CD4-positive, alpha-beta T cell (primary cell): ENCODE data around the gene CHCHD5. TPM values are rescaled to one million over a fixed set of nuclear protein-coding genes. Genes with fewer than 3 reads are reported as not detected.
"Not testable (repeated sequence)": the region's sequence is repeated elsewhere in the genome, so short reads cannot be mapped to it uniquely, and the experiment has no call there.

Source experiments
- ATAC-seq: fragments of 200-7000 bp; cut with Tn5 transposase; one replicate; pipeline ENCODE4 v1.10.0; 2022; ENCODE audit warnings: mild to moderate bottlenecking; ENCODE audit not compliant: poor library complexity
- CTCF ChIA-PET: fragments of 350-600 bp; sonication (Branson Sonifier 250); formaldehyde crosslinking; loops from one replicate; lab custom pipeline; 2021; ENCODE audit warnings: antibody characterized with exemption, inconsistent platforms; lab: Charles Lee
- POLR2A ChIA-PET: fragments of 350-600 bp; sonication (Branson Sonifier 250); formaldehyde crosslinking; loops from one replicate; lab custom pipeline; 2021; ENCODE audit warnings: antibody characterized with exemption, inconsistent platforms; lab: Charles Lee
- DNase-seq, 14 experiments: peaks; one replicate each; pipeline ENCODE4 v3.0.0-alpha.2; 2013 to 2020; ENCODE audit warnings: mixed read lengths in 2 of 14
- H3K27ac ChIP-seq, 2 donors: one replicate each; pipeline versions ENCODE4 v1.5.1 to v1.7.0; 2013; ENCODE audit warnings: low read length in 2 of 2, low read depth in 1 of 2, mild to moderate bottlenecking in 1 of 2
- H3K27me3 ChIP-seq, 2 experiments: 1 replicate in 1 of 2; 2 replicates in 1 of 2; pipeline versions ENCODE4 v1.6.1 to v1.7.0; 2013; ENCODE audit warnings: low read length in 2 of 2, control low read depth in 1 of 2, mild to moderate bottlenecking in 1 of 2, moderate library complexity in 1 of 2; ENCODE audit not compliant: insufficient read depth in 2 of 2, control insufficient read depth in 1 of 2
- H3K36me3 ChIP-seq: one replicate; pipeline ENCODE4 v1.6.1; 2013; ENCODE audit warnings: low read length, control low read depth; ENCODE audit not compliant: insufficient read depth
- H3K4me1 ChIP-seq: one replicate; pipeline ENCODE4 v1.6.1; 2013; ENCODE audit warnings: low read length, control low read depth; ENCODE audit not compliant: insufficient read depth
- H3K4me3 ChIP-seq: one replicate; pipeline ENCODE4 v1.5.1; 2013; ENCODE audit warnings: mild to moderate bottlenecking, low read length, moderate library complexity
- H3K9me3 ChIP-seq, 2 experiments: 1 replicate in 1 of 2; 2 replicates in 1 of 2; pipeline versions ENCODE4 v1.6.1 to v1.7.0; 2013; ENCODE audit warnings: low read length in 2 of 2, mild to moderate bottlenecking in 2 of 2, control low read depth in 1 of 2, moderate library complexity in 1 of 2; ENCODE audit not compliant: control insufficient read depth in 1 of 2, insufficient read depth in 1 of 2
- H3K27ac Mint-ChIP-seq: one replicate; pipeline ENCODE4 v1.8.0; 2020; ENCODE audit warnings: mixed read lengths
- H3K27me3 Mint-ChIP-seq: one replicate; pipeline ENCODE4 v1.8.0; 2021; ENCODE audit warnings: mixed read lengths
- H3K36me3 Mint-ChIP-seq: one replicate; pipeline ENCODE4 v1.8.0; 2021; ENCODE audit warnings: low read depth, mixed read lengths
- H3K4me1 Mint-ChIP-seq: one replicate; pipeline ENCODE4 v1.8.0; 2021; ENCODE audit warnings: low read depth, mixed read lengths
- H3K4me3 Mint-ChIP-seq: one replicate; pipeline ENCODE4 v1.8.0; 2020; ENCODE audit warnings: mild to moderate bottlenecking, mixed read lengths
- H3K9me3 Mint-ChIP-seq: one replicate; pipeline ENCODE4 v1.8.0; 2020; ENCODE audit warnings: mixed read lengths
- intact Hi-C, 2 experiments: fragments of 100-400 bp; cut with DNase I in 1 of 2; cut with micrococcal nuclease in 1 of 2; formaldehyde crosslinking; loops; one replicate each; pipeline versions ENCODE4 v1.15.1 to v1.9.0; 2023 to 2025; cut with DNase I, micrococcal nuclease
- total RNA-seq, 174 experiments: library from RNA in 2 of 174; stranded (reverse) in 2 of 174; gene quantifications; one replicate each; pipeline ENCODE4 v1.2.3 and lab custom pipeline; 2021 to 2026
- TF ChIP-seq, protein P1 (sequence below): fragments of 200-600 bp; IDR thresholded peaks from one replicate; pipeline ENCODE4 v1.8.0; 2022; ENCODE audit warnings: antibody characterized with exemption, mild to moderate bottlenecking

The CHCHD5 gene
- total RNA-seq, 2 experiments from 2014 or later, result 13.4 to 14.3 TPM

DNA sequence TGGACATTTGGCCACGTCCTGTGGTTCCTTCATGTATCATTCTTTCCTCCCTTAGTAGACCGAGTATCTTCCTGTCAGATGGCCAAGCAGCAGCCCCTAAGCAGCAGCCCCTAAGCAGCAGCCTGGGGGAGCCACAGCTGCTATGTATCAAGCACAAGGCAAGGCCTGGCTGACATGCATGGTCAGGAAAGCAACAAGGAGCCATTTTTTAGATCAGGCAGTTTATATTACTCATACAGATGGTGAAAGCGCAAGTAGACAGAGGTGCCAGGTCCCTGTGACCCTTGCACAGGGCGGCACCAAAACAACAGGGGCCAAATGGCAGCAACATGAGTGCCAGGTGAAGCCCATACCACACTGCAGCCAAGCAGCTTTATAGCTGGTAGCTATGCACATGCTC is 22.1 kb downstream of the CHCHD5 start:
- no peak for DNase-seq
- no peak overlapping the region for H3K4me3 Mint-ChIP-seq
- no peaks in the 10 kb centered on the region for H3K9me3 Mint-ChIP-seq
- no peaks in the 10 kb centered on the region for H3K27me3 Mint-ChIP-seq
- Histone ChIP-seq H3K4me1 (no peaks in the 10 kb centered on the region), H3K36me3 (no peaks in the 10 kb centered on the region), H3K27me3 (no peaks in the 10 kb centered on the region), H3K27ac (no peak overlapping the region), H3K4me3 (no peak overlapping the region), H3K9me3 (no peaks in the 10 kb centered on the region)
- H3K27ac Mint-ChIP-seq, result no peak overlapping the region
- TF ChIP-seq, protein P1, sequence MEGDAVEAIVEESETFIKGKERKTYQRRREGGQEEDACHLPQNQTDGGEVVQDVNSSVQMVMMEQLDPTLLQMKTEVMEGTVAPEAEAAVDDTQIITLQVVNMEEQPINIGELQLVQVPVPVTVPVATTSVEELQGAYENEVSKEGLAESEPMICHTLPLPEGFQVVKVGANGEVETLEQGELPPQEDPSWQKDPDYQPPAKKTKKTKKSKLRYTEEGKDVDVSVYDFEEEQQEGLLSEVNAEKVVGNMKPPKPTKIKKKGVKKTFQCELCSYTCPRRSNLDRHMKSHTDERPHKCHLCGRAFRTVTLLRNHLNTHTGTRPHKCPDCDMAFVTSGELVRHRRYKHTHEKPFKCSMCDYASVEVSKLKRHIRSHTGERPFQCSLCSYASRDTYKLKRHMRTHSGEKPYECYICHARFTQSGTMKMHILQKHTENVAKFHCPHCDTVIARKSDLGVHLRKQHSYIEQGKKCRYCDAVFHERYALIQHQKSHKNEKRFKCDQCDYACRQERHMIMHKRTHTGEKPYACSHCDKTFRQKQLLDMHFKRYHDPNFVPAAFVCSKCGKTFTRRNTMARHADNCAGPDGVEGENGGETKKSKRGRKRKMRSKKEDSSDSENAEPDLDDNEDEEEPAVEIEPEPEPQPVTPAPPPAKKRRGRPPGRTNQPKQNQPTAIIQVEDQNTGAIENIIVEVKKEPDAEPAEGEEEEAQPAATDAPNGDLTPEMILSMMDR, result no peak
- no peak for ATAC-seq
- intact Hi-C loops, result no loop called here
- H3K36me3 Mint-ChIP-seq, result no peaks in the 10 kb centered on the region
- POLR2A ChIA-PET, result no interaction called here
- CTCF ChIA-PET, result no interaction called here
- no peaks in the 10 kb centered on the region for H3K4me1 Mint-ChIP-seq

DNA sequence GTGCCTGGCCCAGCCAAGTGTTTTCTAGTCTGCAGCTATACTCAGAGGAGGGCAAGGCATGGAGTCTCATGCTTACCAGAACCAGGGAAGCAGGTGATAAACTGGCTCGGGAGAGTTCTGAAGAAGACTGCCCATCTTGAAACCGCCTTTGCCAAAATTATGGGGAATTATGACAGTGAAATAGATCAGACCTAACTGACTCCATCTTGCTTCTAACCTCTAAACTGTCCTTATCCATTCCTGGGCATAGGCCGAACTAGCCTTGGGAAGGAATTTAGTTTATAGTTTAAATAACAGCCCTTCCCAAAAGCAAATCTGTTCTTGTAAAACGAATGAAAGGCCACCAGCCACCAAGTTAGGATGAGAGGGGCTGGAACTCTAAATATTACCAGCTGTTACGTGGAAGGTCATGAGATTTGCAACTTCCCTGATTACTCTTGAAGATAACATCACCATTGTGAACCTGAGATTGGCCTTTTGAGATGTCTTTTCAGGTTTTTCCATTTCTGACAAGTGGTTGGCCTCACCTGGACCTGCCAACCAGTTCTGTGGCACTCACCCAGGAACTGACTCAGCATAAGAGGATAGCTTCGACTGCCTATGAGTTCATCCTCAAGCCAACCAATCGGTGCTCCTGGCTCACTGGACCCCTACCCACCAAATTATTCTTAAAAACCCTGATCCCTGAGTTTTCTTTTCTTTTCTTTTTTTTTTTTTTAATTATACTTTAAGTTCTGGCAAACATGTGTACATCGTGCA is 23.4 kb downstream of the CHCHD5 start:
- Histone ChIP-seq H3K36me3 (no peaks in the 10 kb centered on the region), H3K9me3 (no peaks in the 10 kb centered on the region), H3K27me3 (no peaks in the 10 kb centered on the region), H3K27ac (no peak overlapping the region), H3K4me1 (no peaks in the 10 kb centered on the region), H3K4me3 (no peak overlapping the region)
- intact Hi-C loops, result no loop called here
- TF ChIP-seq, protein P1, result no peak
- ATAC-seq (no peak), DNase-seq (no peak)
- Mint-ChIP-seq H3K9me3 (no peaks in the 10 kb centered on the region), H3K4me3 (no peak overlapping the region), H3K36me3 (no peaks in the 10 kb centered on the region), H3K27ac (no peak overlapping the region), H3K27me3 (no peaks in the 10 kb centered on the region), H3K4me1 (no peaks in the 10 kb centered on the region)
- CTCF ChIA-PET, result no interaction called here
- POLR2A ChIA-PET, result no interaction called here

DNA sequence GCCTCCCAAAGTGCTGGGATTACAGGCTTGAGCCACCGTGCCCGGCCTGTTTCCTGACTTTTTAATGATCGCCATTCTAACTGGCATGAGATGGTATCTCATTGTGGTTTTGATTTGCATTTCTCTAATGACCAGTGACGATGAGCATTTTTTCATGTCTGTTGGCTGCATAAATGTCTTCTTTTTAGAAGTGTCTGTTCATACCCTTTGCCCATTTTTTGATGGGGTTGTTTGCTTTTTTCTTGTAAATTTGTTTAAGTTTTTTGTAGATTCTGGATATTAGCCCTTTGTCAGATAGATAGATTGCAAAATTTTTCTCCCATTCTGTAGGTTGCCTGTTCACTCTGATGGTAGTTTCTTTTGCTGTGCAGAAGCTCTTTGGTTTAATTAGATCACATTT is 24.9 kb downstream of the CHCHD5 start:
- H3K27me3 Mint-ChIP-seq, H3K36me3 ChIP-seq, ATAC-seq, H3K4me3 ChIP-seq, H3K9me3 Mint-ChIP-seq, DNase-seq, H3K27me3 ChIP-seq, H3K9me3 ChIP-seq, H3K27ac ChIP-seq, H3K4me1 Mint-ChIP-seq, H3K4me3 Mint-ChIP-seq, H3K27ac Mint-ChIP-seq, H3K4me1 ChIP-seq, H3K36me3 Mint-ChIP-seq, intact Hi-C loops, POLR2A ChIA-PET: not testable (repeated sequence)
- CTCF ChIA-PET, result interaction anchor here (1.2 kb wide), 1 partner anchor 9 kb away, joined by 3 read pairs; no protein-coding TSS in a partner anchor

DNA sequence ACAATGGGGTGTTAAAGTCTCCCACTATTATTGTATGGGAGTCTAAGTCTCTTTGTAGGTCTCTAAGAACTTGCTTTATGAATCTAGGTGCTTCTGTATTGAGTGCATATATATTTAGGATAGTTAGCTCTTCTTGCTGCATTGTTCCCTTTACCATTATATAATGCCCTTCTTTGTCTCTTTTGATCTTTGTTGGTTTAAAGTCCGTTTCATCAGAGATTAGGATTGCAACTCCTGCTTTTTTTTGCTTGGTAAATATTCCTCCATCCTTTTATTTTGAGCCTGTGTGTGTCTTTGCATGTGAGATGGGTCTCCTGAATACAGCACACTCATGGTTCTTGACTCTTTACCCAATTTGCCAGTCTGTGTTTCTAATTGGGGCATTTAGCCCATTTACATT is 27.9 kb downstream of the CHCHD5 start:
- H3K27me3 ChIP-seq, H3K36me3 ChIP-seq, H3K36me3 Mint-ChIP-seq, ATAC-seq, H3K4me3 Mint-ChIP-seq, H3K27me3 Mint-ChIP-seq, H3K4me1 Mint-ChIP-seq, H3K4me1 ChIP-seq, H3K27ac ChIP-seq, intact Hi-C loops, H3K4me3 ChIP-seq, H3K9me3 Mint-ChIP-seq, DNase-seq, H3K27ac Mint-ChIP-seq, H3K9me3 ChIP-seq, CTCF ChIA-PET, POLR2A ChIA-PET: not testable (repeated sequence)
